Right lung (tissue), 5 donors: ENCODE measurements around the gene KLK13. TPM values are rescaled to one million over a fixed set of nuclear protein-coding genes. Genes with fewer than 3 reads are reported as not detected.

Experiments
- DNase-seq, 2 donors: peaks; one replicate each; pipeline ENCODE4 v3.0.0-alpha.2; 2013
- polyA plus RNA-seq, 5 donors: library from polyadenylated mRNA; unstranded; fragments of 120-200 nt; gene quantifications; one replicate each; pipeline versions ENCODE4 v1.2.1 to v1.2.3, GENCODE V29; 2013; ENCODE audit warnings: inconsistent platforms in 1 of 5, low replicate concordance in 1 of 5; ENCODE audit not compliant: insufficient read length in 5 of 5, insufficient read depth in 1 of 5

KLK13 gene
- polyA plus RNA-seq, 5 donors, result 0.30 to 0.76 (median 0.38) TPM

DNA sequence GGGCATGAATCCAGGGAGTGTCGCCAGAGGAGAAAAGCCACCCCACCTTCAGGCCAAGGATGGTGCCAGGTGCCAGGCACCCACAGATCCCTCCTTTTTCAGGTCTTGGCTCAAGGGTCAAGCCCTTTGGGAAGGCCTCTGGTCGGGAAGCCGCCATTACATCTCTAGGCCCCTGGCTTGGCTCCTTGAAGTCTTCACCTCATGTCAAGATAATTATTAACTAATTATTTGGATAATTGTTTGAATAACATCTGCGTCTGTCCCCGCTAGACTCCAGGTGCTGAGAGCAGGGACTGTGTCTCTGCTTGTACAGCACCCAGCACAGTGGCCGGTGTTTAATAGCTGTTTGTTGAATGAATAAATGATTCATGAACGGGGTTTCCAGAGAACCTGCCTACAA, 1.2 kb downstream of the KLK13 start:
- no peak for DNase-seq

DNA sequence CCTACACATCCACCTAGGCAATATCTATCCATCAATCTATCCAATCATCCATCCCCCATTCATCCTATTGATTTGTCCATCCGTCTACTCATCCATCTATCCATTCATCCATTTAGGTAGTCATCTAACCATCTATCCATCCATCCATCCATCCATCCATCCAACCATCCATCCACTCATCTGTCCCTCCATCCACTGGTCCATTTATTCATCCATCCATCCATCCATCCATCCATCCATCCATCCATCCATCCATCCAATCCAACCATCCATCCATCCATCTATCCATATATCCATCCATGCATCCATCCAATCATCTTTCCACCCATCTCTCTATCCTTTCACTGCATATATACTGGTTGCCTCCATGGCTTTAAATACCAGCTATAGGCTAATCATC, 3.9 kb downstream of the KLK13 start:
- no peak for DNase-seq

DNA sequence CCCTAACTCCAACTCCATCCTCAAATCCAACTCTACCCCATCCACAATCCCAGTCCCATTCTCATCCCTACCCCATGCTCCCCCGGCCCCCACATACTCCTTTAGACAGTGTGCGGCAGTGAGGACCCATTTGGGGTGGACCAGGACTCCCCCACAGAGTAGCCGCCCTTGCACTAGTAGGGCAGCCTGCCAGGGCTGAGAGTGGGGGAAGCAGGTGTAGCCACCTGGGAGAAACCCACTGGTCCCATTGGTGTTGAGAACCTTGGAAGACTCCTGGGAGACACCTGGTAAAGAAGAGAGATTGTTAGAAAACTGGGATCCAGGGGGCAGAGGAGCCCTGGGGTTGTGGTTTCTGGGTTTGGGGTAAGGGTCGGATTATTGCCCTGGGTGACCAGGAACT, 4.6 kb downstream of the KLK13 start:
- no peak for DNase-seq

DNA sequence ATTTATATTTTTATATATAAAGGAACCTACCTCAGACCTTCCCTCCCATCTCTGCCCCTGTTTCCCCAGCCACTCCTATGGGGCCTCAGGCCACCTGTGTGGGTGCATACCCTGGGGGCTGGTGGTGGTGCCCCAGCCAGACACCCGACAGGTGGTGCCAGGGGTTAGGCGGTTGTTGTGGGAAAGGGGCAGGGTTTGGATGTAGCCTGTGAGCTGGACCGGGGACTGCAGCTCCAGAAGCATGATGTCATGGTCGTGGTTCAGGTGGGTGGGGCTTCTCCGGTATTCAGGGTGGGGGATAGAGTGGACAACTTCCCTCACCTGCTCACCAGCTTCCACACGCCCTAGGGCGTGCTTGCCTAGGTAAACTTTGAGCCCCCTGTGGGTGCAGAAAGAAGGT, 5.2 kb downstream of the KLK13 start:
- DNase-seq, result no peak

DNA sequence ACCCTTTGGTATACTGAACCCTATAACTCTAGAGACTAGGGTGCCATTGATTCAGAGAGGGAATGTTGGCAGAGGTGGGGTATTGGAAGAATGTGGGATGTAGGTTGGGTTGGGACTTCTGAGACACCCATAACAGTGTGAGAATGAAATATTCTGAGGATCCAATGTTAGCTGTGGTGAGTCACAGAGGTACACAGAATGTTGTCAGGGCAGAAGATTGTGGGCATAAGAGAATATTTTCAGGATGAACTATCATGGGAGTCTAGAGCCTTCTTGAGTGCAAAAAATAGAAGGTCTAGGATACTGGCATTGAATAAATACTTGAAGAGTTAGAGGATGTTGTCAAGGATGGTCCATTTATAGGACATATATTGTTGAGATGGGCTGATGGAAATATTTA, 9.0 kb downstream of the KLK13 start:
- no peak for DNase-seq

DNA sequence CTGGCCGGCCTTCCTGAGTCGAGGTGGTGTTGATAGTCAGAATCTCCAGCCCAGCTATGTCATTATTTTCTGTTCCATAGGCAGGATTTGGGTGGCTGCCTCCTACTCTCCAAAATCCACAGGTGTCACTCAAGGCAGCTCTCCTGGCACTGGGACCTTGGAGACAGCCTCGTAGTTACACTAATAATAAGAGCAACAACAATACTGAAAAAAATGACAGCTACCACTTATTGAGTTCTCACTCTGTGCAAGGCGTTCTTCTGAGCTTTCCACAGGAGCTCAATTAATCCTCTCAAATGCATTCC, 17.9 kb downstream of the KLK13 start:
- no peak for DNase-seq

DNA sequence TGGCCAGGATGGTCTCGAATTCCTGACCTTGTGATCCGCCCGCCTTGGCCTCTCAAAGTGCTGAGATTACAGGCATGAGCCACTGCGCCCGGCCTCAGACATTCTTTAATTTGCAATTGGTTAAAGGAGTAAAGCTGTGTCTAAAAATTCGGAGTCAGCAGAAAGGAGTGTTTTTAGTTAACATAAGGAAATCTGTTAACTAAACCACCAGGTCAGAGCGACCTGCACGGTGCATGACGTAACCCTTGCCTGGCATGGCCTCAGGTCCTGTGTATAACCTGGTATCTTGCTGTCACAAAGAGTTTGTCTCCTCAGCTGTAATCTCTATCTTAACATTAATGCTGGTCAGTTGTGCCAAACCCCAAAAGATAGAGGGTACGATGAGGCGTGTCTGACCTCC, 20.6 kb downstream of the KLK13 start:
- DNase-seq, result no peak

DNA sequence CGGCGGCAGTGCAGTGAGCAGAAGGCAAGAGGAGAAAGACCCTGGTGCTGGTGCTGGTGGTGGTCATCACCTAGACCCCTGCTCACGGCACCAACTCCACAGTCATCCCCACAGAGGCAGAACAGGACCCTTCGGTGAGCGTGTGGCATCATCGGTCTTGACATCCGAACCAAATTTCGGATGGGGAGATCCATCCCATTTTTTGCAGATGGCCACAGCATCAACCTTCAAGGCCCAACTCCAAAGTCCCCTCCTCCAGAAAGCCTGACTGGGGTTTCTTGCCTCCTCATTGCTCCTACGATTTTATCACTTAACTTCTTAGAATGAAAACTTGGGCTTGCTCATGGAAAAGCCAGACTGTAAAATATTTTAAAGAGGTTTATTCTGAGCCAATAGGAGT, 21.4 kb downstream of the KLK13 start:
- no peak for DNase-seq

DNA sequence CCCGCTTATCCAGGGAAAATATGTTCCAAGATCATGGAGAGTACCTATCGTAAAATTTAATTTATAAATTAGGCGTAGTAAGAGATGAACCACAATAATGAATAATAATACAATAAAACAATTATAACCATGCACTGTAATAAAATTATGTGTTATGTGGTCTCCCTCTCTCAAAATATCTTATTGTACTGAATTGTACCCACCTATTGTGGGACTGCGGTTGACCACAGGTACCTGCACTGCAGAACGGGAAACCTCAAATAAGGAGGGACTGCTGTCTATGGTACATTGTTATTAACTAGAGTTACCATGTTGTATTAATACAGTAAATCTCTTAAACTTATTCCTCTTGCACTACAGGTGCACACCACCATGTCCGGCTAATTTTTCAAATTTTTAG, 24.7 kb downstream of the KLK13 start:
- DNase-seq, result no peak

DNA sequence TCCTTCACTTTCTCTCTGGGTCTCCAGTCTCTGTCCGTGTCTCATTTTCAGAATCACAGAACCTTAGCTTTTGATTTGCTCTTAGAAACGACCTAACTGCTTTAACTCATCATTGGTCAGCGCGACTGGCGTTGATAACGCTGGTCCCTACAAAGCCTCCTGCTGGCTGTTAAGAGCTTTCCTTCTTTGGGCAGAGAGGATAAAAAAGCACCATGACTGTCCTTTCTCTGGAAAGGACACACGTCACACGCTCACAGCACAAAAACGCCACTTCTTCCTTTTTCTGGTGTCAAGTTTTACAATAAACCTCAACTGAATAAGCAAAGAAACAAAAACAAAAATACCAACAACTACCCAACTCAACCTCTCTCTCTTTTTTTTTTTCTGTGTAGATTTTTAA, 28.4 kb downstream of the KLK13 start:
- DNase-seq, result no peak

DNA sequence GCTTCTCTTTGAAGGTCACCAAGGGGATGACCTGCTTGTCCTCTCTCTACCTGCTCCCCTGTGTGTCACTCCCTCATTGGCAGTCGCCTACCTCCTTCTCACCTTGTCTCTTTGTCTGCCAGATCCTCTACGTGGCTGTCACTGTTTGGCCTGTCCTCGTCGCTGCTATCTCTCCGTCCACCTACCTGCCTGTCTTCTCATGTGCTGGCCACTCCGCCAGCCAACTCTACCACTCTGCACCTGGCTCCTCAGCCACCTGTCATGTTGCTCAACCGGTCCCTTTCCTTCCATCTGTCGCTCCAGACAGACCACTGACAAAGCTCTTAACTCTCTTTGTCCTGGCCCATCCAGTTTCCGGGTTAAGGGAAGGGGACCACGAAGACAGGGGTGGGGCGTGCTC, 30.2 kb downstream of the KLK13 start, which contains the start of gene KLK12:
KLK12 (minus strand) TSS at position 299 of the 400 bp plus-strand sequence. CDS start 381 bp downstream, outside the sequence.
- DNase-seq, result no peak

DNA sequence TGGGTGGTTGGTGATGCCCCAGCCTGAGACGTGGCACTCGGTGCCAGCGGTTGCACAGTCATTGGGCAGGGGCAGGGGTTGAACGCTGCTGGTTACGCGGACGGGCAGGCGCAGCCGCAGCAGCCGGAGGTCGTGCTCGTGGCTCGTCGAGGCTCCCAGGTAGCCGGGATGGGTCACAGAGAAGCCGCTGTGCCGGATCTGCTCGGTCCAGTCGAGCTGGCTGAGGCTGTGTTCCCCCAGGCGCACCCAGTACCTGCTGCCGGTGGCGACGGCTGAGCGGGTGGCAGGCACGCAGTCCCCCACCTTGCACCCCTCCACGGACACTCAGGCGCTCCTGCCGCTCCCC, 33.0 kb downstream of the KLK13 start:
- DNase-seq, result no peak

DNA sequence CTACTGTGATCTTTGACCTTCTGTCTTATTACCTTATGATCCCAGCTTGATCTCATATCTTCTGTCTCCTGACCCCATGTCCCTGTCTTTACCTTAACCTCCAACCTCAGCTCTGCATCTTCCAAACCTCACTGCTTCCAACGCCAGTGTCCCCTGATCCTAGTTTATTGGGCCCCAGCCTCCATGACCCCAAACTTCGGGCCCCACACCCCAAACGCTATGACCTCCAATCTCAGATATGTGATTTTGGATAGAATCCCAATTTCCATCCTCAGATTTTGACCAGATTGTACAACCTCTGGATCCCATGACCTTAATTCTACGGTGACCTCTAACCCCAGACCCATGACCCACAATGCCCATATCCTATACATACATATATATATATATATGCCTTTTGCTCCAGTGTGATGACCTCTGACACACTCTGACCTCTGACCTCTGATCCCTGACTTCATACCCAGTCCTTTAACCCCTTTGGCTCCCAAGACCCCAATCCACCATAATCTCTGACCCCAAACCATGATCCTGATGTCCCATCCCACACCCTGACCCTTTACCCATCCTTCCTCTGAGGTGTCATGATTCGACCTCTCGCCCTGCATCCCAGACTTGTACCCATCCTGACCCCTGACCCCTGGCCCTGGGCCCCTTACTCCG, 33.5 kb downstream of the KLK13 start:
- no peak for DNase-seq

DNA sequence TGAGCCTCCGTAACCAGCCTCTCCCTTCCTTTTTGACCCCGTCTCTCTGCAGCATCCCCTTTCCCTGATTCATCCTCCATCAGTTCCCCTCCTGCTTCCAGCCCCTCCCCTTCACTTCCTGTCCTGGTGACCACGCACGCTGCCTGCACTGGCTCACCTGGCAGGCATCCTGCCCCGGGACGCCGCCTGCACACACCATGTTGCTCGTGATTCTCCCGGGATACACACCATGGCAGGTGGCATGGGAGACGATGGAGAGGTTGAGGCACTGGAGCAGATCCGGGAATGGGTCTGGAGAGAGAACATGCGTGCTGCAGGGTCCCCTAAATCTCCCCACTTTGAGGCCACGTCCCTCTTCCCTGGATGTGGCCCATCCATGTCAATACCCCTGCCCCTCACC, 34.3 kb downstream of the KLK13 start:
- DNase-seq, result no peak

DNA sequence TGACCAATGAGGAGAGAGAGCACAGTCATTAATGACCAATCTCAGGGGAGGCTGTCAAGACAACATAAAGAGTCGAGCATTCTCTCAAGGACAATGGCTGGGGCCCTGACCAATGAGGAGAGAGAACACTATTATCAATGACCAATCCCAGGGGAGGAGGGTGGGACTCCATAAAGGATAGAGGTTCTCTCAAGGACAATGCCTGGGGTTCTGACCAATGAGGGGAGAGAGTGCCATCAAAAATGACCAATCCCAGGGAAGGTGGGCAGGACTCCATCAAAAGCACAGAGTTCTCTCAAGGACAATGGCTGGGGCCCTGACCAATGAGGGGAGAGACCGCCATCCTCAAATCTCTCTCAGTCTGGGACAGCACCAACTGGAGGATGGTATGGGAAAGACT, 35.2 kb downstream of the KLK13 start:
- no peak for DNase-seq

DNA sequence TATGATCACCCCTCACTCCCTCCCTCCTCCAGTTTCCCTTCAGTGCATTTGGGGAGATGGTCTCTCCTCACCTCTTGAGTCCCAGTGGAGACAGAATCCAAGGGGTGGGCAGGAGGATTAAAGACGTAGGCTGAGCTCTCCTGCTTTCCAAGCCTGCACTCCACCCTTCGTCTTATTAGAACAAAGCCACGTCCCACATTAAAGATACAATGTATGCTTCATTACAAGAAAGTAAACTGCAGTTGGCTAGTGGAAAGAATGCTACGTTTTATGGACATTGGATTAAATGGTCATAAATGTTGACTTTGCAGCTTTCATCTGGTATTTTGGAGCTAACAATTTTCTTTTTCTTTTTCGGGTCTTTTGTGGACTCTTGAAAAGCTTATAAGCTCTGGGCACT, 37.0 kb downstream of the KLK13 start:
- no peak for DNase-seq

DNA sequence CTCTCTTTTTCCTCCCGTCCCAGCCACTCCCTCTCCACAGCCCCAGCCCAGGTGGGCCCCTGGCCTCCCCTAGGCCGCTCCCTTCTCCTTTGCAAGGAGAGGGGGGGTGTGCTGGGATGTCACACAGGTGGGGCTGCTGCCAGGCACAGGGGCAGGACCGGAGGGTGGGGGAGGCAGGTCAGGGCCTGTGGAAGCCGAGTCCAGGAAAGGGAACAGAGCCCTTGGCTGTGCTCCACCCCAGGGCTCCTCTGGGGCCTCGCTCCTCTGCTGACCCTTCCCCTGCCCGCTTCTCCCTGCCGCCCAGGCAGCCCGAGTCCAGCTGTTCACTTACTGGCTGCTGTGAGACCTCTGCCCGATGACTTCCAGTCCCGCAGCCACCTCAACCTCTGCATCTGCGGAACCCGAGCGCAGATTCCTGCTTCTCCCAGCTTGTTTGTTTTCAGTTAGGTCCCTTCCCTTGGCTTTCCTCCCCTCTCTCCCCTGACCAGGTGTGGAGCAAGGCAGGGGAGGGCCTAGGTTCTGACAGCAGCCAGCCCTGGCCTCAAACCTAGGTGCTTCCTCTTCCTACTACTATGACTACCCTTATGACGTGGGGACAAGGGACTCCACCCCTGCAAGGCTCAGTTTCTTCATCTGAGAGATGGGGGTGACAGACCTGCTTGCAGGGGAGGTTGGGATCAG, 37.6 kb downstream of the KLK13 start:
- DNase-seq, result no peak

DNA sequence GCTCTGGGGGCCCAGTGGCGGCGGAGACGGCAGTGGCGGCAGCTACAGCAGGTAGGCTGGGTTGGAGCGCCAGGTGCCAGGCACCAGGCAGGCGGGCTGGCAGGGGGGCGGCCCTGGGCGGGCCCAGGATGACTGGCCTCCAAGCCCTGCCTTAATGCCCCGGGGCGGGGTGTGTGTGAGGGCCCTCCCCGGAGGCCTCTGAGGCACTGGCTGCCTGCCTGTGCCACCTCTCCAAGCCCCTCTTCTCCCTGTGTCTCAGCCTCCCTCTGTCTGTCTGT, 38.4 kb downstream of the KLK13 start, which contains the start of gene KLK11:
KLK11 (minus strand) TSS at position 63 of the 278 bp plus-strand sequence. CDS start 985 bp downstream, outside the sequence.
- DNase-seq, result no peak

DNA sequence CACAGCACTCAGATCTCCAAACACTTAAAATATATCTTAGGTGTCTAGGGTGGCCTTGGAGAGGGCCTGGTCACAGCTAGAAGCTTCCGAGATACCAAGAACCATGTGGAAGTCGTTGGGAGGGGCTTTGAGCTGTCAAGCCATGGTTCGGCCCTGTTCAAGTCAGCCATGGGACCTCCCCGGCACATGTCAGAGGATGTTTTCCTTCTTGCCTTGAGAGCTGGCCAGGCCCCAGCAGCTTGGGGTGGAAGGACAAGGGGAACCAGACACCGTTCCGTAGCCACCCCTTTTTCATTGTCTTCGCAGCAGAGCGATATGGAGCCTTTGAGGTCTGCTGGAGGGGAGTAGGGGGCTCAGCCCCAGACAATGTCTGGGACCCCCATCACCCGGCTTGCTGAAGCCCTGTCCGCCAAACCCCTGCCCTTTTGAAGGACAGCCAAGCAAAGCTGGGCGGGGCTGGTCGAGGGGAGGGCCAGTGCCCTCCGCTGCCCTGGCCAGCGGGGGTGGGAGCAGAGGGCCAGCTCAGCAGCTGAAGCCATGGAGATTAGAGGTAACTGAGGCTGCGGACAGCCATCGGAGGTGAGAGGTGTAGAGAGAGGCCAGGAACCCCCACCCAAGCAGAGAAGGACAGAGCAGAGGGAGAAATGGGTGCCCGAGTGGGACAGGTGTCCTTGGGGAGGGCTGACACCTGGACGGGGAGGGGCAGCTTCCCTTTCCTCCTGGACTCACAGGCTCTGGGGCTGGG, 38.9 kb downstream of the KLK13 start:
- no peak for DNase-seq

DNA sequence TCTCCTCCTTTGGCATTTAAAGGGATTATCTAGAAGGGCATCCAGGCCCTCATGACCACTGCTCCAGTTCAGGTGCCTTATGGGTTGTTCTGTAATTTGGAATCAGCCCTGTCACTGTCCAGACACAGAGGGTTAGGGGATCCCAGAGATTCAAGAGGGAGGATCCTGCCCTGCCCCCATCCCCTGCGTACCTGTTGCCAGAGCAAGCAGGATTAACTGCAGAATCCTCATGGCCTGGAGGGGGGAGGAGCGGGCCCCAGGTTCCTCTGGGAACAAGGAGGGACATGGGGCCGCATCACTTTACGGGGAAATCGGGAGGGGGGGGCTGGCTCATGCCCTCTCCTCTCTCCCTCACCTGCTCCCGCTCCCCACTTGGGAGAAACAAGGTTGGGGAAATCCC, 39.5 kb downstream of the KLK13 start:
- no peak for DNase-seq

DNA sequence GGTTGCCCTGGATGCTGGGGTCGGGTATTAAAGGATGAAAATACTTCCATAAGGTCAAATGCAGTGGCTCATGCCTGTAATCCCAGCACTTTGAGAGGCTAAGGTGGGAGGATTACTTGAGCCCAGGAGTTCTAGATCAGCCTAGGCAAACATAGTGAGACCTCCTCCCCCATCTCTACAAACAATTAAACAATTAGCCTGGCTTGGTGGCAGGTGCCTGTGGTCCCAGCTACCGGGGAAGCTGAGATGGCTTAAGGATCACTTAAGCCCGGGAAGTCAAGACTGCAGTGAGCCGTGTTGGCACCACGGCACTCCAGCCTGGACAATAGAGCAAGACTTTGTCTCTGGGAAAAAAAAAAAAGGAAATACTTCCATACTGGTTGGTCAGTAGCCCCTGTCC, 40.0 kb downstream of the KLK13 start:
- no peak for DNase-seq

DNA sequence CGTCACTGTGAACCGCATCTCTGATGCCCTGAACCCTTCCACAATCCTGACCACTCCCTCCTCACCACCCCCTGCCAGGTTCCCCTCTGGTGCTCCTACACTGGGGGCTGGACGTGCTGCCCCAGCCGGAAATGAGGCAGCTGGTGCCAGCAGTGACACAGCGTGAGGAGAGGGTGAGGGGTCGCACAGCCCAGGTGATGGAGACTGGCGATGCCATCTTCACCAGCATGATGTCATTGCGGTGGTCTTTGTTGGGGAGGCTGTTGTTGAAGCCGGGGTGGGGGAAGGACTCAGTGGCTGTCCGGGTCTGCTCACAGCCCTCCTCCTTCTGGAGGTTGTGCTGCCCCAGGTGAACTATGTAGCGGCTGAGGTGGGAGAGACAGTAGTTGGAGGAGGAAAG, 40.9 kb downstream of the KLK13 start:
- no peak for DNase-seq

DNA sequence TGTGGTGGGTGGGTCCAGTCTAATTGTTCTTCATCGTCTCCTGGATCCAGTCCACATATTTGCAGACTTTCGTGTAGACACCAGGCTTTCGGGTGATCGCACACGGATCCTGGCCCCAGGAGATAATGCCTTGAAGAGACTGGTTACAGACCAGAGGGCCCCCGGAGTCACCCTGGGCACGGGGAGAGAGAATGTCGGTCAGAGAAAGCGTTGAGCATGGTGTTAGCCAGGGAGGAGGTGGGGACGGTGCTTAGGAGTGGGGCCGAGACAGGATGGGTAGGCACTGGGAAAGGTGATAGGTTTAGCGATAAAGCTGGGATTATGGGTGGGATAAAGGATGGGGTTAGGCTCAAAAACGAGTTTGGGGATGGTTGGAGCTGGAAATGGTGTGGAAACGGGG, 42.4 kb downstream of the KLK13 start:
- DNase-seq, result no peak
